GM12873 (cell line): ENCODE results near the gene TBXAS1.

Experiments used
- TF ChIP-seq, protein P1 (sequence below): IDR thresholded peaks from 2 replicates; pipeline ENCODE4 v1.5.1; 2012; ENCODE audit warnings: low read depth, mild to moderate bottlenecking, moderate library complexity, low read length, control low read depth; ENCODE audit not compliant: insufficient read depth; ENCODE audit errors: missing control alignments

Gene TBXAS1

DNA sequence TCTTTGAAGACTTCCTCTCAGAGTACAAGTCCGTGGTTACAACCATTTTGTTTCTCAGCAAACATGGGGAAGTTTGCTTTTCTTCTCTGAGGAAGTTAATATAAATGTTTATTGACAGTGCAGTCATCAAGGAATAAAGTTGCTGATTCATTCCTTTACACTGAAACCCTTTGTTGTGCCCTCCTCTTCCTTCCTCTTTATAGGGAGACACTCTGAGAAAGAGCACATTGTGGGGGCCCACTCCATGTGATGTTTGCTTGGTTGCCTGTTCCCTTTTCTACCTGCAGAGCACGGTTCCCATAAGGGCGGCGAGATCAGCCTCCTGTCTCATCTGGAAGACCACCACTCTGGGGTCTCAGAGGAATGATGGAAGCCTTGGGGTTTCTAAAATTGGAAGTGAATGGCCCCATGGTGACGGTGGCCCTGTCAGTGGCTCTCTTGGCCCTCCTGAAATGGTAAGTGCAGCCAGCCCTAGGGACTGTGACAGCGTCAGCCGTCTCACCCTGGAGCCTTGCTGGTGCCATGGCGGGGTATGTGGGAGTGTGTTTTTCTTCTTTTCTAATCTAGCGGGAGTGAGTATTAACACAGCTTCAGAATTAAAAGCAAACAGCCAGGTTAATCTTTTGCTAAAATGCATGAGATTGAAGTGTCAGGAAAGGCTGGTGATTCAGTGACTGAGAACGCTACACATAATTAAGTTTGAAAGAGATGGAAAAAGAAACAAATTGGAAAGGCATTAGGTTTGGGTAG, at the start of gene TBXAS1:
TBXAS1 (plus strand) TSS at position 240 of the 750 bp plus-strand sequence; CDS start at position 367, 127 bp downstream.
- TF ChIP-seq, protein P1, sequence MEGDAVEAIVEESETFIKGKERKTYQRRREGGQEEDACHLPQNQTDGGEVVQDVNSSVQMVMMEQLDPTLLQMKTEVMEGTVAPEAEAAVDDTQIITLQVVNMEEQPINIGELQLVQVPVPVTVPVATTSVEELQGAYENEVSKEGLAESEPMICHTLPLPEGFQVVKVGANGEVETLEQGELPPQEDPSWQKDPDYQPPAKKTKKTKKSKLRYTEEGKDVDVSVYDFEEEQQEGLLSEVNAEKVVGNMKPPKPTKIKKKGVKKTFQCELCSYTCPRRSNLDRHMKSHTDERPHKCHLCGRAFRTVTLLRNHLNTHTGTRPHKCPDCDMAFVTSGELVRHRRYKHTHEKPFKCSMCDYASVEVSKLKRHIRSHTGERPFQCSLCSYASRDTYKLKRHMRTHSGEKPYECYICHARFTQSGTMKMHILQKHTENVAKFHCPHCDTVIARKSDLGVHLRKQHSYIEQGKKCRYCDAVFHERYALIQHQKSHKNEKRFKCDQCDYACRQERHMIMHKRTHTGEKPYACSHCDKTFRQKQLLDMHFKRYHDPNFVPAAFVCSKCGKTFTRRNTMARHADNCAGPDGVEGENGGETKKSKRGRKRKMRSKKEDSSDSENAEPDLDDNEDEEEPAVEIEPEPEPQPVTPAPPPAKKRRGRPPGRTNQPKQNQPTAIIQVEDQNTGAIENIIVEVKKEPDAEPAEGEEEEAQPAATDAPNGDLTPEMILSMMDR: no peak

DNA sequence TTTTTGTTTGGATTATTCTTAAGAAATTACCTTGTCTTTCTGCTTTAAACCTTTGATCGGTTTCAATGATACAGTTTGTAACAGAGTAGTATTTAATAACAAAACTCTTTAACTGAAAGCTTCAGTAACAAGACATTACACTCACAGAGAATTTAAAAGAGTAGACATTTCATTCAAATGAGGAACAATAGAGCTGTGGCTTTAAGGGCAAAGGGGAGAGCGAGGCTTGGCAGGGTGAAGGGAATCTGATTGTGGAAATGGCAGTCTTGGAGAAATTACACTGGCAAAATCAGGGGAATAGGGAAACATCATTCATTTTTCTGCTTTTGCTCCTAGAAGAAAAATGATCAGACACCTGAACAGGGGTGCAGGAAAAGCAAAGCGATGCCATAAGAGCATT, 46.1 kb upstream of the TBXAS1 start:
- TF ChIP-seq, protein P1: no peak

DNA sequence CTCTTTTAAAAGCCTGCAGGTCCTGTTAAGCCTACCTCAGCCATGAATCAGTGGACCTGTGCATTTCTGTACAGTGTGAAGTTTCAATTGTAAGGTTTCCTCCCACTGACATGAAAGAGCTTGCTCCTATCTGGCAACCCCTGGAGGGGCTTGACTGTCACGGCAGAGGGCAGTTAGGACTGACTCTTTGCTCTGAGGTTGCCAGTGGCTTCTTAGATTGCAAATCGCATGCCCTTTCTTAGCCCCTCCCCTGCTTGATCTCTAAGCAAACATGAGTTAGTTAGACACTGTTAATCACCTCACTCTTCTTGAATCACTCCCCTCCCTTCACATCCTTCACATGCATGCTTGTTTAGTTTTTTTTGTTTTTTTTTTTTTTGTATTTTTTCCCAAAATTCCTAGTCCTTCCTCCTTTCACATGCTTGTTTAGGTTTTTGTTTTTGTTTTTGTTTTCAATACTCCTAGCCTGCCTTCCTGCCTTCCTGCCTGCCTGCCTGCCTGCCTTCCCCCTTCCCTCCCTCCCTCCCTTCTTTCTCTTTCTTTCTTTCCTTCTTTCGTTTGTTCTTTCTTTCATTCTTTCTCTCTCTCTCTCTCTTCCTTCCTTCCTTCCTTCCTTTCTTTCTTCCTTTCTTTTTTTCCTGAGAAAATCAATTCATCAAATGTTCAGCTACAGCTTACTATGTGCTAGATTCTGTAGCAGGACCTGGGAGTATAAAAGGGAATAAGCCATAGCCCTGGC, 45.2 kb upstream of the TBXAS1 start:
- TF ChIP-seq, protein P1: no peak

DNA sequence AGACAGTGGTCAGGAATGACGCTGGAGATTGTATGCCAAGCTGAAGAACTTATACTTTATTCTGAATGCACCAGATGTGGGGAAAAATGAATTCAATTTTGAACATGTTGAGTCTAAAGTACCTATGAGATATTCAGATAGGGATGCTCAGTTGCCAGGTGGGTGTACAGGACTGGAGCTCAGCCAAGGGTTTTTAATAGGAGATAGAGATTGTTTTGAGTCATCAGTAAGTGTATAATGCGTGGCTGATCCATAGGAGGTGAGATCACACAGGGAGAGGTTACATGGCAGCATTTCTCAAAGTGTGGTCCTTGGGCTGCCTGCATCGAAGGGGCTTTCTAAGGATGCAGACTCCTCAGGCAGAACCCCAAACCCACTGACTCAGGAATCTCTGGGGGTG, 44.4 kb upstream of the TBXAS1 start:
- TF ChIP-seq, protein P1: no peak

DNA sequence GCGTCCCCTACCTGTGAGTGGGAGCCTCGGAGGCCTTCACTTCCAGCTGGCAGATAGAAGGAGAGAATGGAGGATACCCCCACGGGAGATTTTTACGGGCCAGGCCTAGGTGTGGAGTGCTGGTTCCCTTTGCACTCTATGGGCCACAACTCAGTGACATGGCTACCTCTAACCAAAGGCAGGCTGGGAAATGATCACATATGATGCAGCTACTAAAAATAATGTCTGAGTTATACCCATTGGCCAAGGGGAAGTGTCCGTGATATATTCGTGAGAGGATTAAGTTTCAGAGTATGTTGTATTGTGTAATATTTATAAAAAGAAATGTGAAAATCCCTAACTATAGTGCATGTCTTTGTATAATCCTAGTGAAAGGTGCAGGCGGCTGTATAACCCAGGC, 37.7 kb upstream of the TBXAS1 start:
- TF ChIP-seq, protein P1: no peak

DNA sequence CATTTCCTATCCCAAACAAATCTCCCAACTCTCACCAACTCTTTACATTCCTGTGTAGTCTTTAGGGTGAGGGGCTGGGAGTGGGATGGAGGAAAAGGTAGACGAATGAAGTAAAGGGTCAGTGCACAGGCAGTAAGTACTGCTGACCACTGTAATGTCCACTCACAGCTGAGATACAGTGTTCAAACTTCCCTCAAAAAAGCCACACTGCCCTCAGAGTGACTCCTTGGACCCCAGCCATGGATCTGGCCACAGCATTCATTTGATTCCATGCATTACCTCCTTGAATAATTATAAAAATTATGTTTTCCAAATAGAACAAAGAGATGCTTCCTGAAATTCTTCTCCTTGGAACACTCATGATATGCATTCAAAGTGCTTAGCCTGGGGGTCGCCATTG, 31.5 kb upstream of the TBXAS1 start:
- TF ChIP-seq, protein P1: no peak

DNA sequence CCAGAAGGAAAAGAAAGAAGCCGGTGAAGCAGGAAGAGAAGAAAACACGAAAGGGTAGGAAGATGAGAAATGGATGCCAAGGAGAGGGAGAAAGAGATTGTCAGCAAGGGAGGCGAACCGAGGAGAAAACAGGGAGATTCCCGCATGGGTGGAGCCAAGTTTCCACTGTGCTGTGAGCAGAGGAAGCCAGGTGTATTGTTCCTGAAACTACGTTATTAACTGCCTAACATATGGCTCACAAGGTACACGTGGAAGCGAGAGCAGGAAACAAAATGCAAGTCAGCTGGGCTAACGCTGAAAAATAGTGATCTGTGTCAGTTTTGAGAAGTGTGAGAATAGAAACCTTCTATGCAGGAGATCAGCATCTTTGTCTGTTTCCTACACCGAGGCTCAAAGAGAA, 30.8 kb upstream of the TBXAS1 start:
- TF ChIP-seq, protein P1: no peak
